Testis (tissue), 2 donors: ENCODE measurements around the gene GRIK2.

Experiments
- POLR2A ChIP-seq: fragments of 450-650 bp; IDR thresholded peaks from one replicate; pipeline ENCODE4 v1.6.1; 2017; ENCODE audit warnings: antibody characterized with exemption, mild to moderate bottlenecking, moderate library complexity
- TF ChIP-seq, protein P1 (sequence below), 3 experiments: fragments of 450-650 bp in 2 of 3; fragments of 200-600 bp in 1 of 3; sonication (generic) in 1 of 3; IDR thresholded peaks; one replicate each; pipeline ENCODE4 v1.5.1; 2016 to 2019; ENCODE audit warnings: antibody characterized with exemption in 3 of 3, mild to moderate bottlenecking in 2 of 3, moderate library complexity in 1 of 3

DNA sequence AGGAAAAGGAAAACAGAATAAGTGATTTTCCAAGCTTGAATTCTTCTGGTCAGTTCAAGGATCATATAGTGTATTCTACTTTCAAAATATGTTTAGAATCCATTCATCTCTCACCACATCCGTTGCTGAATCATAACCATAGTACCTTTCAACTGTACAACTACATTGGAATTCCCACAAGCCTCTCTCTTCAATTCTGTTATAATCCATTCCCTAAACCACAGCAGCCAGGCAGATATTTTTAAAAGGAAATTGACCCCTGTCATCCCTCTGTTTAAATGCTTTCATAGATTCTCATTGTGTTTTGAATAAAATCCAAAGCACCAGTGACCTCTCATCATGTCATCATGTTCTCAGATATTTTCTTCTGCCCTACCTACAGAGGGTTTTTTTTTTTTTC lies 412.7 kb downstream of the GRIK2 start:
- TF ChIP-seq, protein P1, sequence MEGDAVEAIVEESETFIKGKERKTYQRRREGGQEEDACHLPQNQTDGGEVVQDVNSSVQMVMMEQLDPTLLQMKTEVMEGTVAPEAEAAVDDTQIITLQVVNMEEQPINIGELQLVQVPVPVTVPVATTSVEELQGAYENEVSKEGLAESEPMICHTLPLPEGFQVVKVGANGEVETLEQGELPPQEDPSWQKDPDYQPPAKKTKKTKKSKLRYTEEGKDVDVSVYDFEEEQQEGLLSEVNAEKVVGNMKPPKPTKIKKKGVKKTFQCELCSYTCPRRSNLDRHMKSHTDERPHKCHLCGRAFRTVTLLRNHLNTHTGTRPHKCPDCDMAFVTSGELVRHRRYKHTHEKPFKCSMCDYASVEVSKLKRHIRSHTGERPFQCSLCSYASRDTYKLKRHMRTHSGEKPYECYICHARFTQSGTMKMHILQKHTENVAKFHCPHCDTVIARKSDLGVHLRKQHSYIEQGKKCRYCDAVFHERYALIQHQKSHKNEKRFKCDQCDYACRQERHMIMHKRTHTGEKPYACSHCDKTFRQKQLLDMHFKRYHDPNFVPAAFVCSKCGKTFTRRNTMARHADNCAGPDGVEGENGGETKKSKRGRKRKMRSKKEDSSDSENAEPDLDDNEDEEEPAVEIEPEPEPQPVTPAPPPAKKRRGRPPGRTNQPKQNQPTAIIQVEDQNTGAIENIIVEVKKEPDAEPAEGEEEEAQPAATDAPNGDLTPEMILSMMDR (IDR thresholded peaks at IDR 0.05), result no peak
- TF ChIP-seq POLR2A, result no peak
